Measurements from ENCODE around the gene ECE2. TPM values are rescaled to one million over a fixed set of nuclear protein-coding genes. Genes with fewer than 3 reads are reported as not detected.
A peak's percentile ranks its signal among the peaks of the same experiment; 100 is the strongest.

Gene ECE2
- total RNA-seq, 1 experiment from 2014 or later = 0.46 TPM

- DNase-seq (ENCODE audit: low spot score) (peak; percentile 55), ATAC-seq (peak; percentile 67)
- ChIA-PET CTCF (interaction anchor here (0.5 to 7.5 kb wide), 11 partner anchors 9 to 846 kb away, joined by 3 to 88 read pairs (median 5); partner anchors contain the start of genes CAMK2N2, EEF1AKMT4 and VWA5B2), POLR2A (interaction anchor here (0.6 to 2.0 kb wide), 4 partner anchors 15 to 67 kb away, joined by 3 to 6 read pairs (median 5); partner anchors contain the start of gene CAMK2N2)
- Mint-ChIP-seq H3K4me1 (peaks cover 3% of the 10 kb centered on the region; the same call in 1 of the 2 replicates), H3K27me3 (ENCODE audit: low read depth) (peaks cover 3% of the 10 kb centered on the region), H3K36me3 (peaks cover 21% of the 10 kb centered on the region), H3K9me3 (no peaks in the 10 kb centered on the region), H3K27ac (no peak overlapping the region), H3K4me3 (peak overlapping the region; percentile 25)
- TF ChIP-seq ZNF416 (CRISPR knock-in tag; IDR thresholded peaks at IDR 0.05) = no peak
- no peak for TF ChIP-seq NFE2L1 (CRISPR knock-in tag; IDR thresholded peaks at IDR 0.05)
- TF ChIP-seq SP1 (CRISPR knock-in tag; conservative IDR thresholded peaks at IDR 0.05) = no peak
- TF ChIP-seq HMGA2 (CRISPR knock-in tag; IDR thresholded peaks at IDR 0.05) = no peak
- TF ChIP-seq EMX1 (CRISPR knock-in tag; IDR thresholded peaks at IDR 0.05) = 0 out of 2 replicates have a peak, but pooled peaks have one; percentile 56
- TF ChIP-seq CBFB (CRISPR knock-in tag; IDR thresholded peaks at IDR 0.05; ENCODE audit: low read depth) = no peak
- TF ChIP-seq MYBL2 (CRISPR knock-in tag; IDR thresholded peaks at IDR 0.05) = no peak
- no peak for TF ChIP-seq TEAD1 (CRISPR knock-in tag; IDR thresholded peaks at IDR 0.05)
- TF ChIP-seq, protein P1, sequence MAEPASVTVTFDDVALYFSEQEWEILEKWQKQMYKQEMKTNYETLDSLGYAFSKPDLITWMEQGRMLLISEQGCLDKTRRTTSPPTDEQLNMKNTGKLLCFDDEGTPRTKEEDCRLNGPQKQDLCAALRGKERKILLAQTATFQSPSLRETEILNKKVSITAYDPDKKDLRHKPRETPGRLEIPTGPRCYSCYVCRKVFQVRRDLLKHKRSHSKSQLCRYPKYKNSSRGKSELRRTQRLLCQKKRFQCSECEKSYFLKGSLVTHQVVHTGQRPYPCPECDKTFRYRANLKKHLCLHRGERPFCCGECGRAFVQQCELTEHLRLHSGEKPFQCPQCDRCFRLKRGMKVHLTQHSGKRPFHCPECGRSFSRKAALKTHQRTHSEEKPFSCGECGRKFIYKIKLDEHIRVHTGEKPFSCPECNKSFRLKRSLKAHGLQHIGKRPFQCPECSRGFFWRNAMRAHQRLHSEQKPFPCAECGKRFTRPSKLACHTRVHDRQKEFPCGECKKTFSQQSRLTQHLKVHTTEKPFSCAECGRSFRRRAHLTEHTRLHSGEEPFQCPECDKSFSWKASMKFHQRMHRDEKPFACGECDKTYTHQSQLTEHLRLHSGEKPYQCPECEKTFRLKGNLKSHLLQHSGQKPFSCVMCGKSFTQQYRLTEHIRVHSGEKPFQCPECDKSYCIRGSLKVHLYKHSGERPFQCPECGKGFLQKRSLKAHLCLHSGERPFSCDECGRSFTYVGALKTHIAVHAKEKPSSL (CRISPR knock-in tag; conservative IDR thresholded peaks at IDR 0.05) = no peak
- TF ChIP-seq ZMAT4 (CRISPR knock-in tag; IDR thresholded peaks at IDR 0.05) = no peak
- TF ChIP-seq ARID4B (CRISPR knock-in tag; IDR thresholded peaks at IDR 0.05; ENCODE audit: borderline replicate concordance) = no peak
- TF ChIP-seq, protein P2, sequence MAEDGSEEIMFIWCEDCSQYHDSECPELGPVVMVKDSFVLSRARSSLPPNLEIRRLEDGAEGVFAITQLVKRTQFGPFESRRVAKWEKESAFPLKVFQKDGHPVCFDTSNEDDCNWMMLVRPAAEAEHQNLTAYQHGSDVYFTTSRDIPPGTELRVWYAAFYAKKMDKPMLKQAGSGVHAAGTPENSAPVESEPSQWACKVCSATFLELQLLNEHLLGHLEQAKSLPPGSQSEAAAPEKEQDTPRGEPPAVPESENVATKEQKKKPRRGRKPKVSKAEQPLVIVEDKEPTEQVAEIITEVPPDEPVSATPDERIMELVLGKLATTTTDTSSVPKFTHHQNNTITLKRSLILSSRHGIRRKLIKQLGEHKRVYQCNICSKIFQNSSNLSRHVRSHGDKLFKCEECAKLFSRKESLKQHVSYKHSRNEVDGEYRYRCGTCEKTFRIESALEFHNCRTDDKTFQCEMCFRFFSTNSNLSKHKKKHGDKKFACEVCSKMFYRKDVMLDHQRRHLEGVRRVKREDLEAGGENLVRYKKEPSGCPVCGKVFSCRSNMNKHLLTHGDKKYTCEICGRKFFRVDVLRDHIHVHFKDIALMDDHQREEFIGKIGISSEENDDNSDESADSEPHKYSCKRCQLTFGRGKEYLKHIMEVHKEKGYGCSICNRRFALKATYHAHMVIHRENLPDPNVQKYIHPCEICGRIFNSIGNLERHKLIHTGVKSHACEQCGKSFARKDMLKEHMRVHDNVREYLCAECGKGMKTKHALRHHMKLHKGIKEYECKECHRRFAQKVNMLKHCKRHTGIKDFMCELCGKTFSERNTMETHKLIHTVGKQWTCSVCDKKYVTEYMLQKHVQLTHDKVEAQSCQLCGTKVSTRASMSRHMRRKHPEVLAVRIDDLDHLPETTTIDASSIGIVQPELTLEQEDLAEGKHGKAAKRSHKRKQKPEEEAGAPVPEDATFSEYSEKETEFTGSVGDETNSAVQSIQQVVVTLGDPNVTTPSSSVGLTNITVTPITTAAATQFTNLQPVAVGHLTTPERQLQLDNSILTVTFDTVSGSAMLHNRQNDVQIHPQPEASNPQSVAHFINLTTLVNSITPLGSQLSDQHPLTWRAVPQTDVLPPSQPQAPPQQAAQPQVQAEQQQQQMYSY (CRISPR knock-in tag; IDR thresholded peaks at IDR 0.05) = no peak
- no peak for TF ChIP-seq ETV6 (CRISPR knock-in tag; IDR thresholded peaks at IDR 0.05)
- peak; percentile 73 for TF ChIP-seq GABPB1 (CRISPR knock-in tag; IDR thresholded peaks at IDR 0.05)
- TF ChIP-seq ZNF121 (CRISPR knock-in tag; IDR thresholded peaks at IDR 0.05) = no peak
- TF ChIP-seq, protein P3, sequence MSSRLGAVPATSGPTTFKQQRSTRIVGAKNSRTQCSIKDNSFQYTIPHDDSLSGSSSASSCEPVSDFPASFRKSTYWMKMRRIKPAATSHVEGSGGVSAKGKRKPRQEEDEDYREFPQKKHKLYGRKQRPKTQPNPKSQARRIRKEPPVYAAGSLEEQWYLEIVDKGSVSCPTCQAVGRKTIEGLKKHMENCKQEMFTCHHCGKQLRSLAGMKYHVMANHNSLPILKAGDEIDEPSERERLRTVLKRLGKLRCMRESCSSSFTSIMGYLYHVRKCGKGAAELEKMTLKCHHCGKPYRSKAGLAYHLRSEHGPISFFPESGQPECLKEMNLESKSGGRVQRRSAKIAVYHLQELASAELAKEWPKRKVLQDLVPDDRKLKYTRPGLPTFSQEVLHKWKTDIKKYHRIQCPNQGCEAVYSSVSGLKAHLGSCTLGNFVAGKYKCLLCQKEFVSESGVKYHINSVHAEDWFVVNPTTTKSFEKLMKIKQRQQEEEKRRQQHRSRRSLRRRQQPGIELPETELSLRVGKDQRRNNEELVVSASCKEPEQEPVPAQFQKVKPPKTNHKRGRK (CRISPR knock-in tag; IDR thresholded peaks at IDR 0.05; ENCODE audit: borderline replicate concordance) = no peak
- TF ChIP-seq, protein P4, sequence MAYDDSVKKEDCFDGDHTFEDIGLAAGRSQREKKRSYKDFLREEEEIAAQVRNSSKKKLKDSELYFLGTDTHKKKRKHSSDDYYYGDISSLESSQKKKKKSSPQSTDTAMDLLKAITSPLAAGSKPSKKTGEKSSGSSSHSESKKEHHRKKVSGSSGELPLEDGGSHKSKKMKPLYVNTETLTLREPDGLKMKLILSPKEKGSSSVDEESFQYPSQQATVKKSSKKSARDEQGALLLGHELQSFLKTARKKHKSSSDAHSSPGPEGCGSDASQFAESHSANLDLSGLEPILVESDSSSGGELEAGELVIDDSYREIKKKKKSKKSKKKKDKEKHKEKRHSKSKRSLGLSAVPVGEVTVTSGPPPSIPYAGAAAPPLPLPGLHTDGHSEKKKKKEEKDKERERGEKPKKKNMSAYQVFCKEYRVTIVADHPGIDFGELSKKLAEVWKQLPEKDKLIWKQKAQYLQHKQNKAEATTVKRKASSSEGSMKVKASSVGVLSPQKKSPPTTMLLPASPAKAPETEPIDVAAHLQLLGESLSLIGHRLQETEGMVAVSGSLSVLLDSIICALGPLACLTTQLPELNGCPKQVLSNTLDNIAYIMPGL (CRISPR knock-in tag; IDR thresholded peaks at IDR 0.05) = peak; percentile 48; the same call in 1 of the 2 replicates
- no peak for TF ChIP-seq GRHL2 (CRISPR knock-in tag; IDR thresholded peaks at IDR 0.05; ENCODE audit: insufficient replicate concordance, severe bottlenecking)
- TF ChIP-seq RELA (CRISPR knock-in tag; IDR thresholded peaks at IDR 0.05; ENCODE audit: borderline replicate concordance) = peak; percentile 61; the same call in 1 of the 2 replicates
Measured at GRCh38 chr3:184241447-184242296, 34.1 kb upstream of the ECE2 start.

All from WTC11 (cell line).